ENCODE results near the gene DACT3.

The DACT3 gene

GRCh38 chr19:46661020-46661731 lies at the start of gene DACT3:
Gene DACT3 (minus strand): TSS chr19:46661182. CDS start chr19:46661064, 118 bp downstream.
- DNase-seq, result peak; percentile 100

DNA sequence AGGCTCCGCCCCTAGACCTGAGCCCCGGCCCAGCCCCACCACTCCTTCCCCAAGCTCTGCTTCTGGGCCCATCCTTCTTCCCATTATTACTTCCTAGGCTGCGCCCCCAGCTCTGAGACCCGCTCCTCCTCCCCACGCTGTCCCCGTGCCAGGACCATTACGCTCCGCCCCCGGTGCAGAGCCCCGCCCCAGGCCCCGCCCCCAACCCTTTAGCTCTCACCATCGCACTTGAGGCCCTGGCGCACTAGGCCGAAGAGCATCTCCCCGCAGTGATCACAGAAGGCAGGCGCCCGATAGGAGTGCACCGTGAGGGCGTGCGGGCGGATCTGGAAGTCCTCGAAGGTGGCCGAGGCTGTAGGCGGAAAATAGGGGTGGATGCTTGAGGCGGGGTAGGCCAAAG lies 49.7 kb upstream of the DACT3 start:
- DNase-seq, result no peak

DNA sequence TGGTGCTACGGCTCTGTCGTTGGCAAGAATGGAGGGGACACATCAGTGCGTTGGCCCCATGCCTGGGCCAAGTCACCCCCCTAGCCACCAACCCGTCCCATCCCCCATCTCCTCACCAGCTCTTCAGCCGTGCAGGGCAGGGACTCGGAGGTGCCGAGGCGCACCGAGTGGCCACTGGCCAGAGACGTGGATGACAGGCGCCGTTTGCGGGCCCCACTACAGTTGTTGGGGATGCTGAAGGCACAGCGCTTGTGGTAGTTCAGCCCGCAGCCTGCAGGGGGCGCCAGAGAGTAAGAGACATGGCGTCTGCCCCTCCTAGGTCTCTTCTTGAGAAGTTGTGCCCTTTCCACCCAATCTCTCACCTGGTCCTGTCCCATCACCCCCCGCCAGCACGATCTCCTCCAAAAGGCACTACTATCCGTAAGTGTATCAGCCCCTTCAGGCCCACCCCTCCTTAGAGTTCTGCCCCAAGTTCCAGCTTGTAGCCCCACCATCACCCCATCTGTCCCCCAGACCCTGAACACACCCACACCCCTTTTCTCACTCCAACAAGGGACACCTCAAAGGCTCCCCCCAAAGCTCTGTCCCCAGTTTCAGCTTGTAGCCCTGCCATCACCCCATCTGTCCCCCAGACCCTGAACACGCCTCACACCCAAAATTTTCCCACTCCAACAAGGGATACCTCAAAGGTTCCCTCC lies 43.5 kb upstream of the DACT3 start:
- DNase-seq, result peak; percentile 21

DNA sequence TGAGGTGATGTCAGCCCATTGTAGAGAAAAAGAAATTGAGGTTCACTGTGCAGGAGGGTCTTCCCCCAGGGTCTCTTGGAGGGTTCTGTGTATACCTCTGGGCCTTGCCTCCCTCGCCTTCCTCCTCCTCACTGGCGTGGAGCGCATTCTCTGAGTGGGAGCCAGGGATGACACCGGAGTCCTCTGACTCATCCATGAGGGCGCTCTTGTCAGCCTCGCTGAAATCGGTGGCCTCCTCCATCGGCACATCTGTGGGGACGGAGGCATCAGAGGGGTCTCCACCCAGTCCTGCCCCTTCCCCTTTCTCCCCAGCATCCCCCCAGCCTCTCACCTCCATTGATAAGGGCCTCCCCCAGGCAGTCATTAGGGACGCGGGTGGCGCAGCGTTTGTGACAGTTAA lies 39.7 kb upstream of the DACT3 start:
- DNase-seq, result no peak

DNA sequence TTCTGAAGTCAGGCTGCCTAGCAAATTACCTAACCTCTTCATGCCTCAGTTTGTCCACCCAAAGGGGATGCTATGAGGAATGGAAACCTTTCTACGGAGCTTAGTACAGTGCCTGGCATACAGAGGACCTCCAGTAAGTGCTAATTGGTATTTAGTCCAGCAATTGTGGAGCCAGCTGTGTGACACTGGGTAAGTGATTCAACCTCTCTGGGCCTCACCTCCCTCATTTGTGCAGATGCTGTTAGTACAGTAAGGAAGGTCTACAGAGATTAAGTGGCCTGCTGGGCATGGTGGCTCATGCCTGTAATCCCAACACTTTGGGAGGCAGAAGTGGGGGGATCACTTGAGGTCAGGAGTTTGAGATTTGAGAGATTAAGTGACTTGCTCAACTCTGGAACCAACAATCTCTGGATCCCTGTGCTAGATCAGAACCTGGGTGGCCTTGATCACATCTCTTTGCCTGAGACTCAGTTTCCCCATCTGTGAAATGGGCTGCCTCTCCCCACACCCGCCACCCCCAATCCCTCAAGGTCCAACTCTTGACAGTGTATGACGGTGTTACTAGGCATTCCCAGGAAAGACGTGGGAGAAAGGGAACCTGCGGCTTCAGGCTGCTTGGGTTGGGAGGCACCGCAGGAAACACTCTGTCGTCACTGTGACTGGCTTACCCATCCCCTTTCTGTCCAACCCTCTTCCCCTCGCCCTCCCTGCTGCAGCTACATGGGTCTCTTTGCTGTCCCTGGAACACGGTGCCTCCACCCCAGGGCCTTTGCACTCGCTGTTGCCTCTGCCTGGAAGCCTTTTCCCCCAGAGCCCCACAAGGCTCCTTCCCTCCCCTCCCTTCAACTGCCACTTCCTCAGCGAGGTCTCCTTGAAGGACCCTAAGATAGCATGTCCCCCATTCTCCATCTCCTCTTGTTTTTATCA lies 37.7 kb upstream of the DACT3 start:
- no peak for DNase-seq

DNA sequence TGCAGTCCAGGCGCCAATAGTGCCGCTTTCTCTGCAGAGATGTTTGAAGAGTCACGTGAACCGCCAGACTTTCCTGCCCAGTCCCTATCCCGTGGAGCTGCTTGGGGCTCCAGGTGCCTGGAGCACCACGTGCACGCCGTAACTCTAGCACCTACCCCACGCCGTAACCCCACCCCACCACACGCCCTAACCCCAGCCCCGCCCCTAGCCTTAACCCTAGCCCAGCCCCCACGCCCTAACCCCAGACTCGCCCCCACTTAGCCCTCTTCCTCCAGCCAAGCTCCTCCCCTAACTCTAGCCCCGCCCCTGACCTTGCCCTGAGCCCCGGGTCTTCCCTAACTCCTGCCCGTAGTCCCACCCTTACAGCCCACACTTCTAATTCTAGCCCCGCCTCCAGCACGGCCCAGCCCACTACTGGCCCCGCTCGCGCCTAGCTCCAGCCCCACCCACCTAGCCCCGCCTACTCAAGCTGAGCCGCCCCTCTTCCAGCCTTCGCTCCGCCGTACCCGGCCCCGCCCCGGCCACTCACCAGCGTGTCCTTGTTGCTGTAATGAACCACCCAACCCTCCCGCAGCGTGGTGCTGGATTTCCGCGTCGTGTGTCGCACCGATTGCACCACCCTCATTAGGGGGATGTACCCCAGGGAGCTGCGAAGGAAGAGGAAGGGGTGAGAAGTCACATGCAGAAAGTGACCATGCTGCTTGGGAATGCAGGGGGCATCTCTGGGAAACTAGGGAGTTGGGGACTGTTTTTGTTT lies 36.4 kb upstream of the DACT3 start:
- DNase-seq, result peak; percentile 95

GRCh38 chr19:46696866-46697203 lies 35.9 kb upstream of the DACT3 start:
- no peak for DNase-seq

GRCh38 chr19:46696052-46696451 lies 35.1 kb upstream of the DACT3 start:
- no peak for DNase-seq

DNA sequence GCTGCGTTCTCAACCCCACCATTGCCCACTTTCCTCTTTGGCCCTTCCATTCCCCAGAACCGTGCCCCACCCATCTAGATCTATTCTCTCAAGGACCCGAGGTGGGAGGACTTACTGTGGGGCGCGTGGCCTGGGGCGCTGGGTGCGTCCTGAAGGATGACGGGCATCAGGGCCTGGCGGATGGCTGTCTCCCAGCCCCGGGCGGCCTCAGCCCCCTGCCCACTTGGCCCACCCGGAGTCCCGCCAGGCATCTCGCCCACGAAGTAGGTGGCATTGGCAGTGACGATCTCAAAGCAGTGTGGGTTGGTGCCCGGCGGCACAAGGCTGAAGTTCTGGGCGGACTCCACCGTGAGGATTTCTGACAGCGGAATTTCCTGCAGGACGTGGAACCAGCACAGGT lies 32.8 kb upstream of the DACT3 start:
- no peak for DNase-seq

DNA sequence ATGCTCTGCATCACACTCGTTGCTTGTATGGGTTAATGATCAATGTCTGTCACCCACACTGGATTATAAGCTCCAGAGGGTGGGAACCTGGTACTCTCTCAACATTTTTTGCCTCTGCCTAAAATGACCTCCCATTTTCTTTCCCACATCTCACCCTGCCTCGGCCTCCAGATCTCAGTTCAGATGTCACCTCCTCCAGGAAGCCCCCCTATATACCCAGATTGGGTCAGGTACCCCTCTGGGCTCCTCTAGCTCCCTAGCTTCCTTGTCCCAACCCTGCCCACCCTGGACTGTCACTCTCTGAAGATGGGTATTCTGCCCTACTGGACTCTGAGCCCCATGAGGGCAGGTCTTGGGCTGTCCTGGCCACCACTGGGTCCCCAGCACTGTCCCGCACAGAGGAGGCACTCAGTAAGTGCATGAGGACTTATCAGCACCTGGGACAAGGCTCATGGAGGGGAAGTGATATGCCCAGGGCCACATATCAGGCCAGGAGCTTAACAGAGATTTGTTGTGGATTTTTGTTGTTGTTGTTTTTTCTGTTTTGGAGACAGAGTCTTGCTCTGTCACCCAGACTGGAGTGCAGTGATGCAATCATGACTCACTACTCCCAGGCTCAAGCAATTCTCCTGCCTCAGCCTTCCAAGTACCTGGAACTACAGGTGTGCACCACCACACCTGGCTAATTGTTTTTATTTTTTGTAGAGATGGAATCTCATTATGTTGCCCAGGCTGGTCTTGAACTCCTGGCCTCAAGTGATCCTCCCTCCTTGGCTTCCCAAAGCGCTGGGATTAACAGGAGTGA lies 32.1 kb upstream of the DACT3 start:
- DNase-seq, result no peak

GRCh38 chr19:46691948-46692347 lies 31.0 kb upstream of the DACT3 start:
- no peak for DNase-seq

DNA sequence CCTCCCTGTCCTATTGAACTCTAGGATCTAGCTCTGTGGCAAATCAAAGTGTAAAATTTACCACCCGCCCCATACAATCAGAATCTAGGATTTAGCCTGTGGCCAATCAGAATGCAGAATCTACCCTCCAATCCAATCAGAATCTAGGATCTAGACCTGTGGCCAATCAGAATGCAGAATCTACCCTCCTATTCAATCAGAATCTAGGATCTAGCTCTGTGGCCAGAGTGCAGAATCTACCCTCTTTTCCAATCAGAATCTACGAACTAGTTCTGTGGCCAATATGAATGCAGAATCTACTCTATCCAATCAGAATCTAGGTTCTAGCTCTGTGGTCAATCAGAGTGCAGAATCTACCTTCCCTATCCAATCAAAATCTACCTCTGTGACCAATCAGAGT lies 30.1 kb upstream of the DACT3 start:
- no peak for DNase-seq

GRCh38 chr19:46689358-46689757 lies 28.4 kb upstream of the DACT3 start:
- DNase-seq, result no peak

- DNase-seq, result no peak
Measured at GRCh38 chr19:46687438-46688145, 26.6 kb upstream of the DACT3 start.

- no peak for DNase-seq
Measured at GRCh38 chr19:46685189-46685588, 24.2 kb upstream of the DACT3 start.

DNA sequence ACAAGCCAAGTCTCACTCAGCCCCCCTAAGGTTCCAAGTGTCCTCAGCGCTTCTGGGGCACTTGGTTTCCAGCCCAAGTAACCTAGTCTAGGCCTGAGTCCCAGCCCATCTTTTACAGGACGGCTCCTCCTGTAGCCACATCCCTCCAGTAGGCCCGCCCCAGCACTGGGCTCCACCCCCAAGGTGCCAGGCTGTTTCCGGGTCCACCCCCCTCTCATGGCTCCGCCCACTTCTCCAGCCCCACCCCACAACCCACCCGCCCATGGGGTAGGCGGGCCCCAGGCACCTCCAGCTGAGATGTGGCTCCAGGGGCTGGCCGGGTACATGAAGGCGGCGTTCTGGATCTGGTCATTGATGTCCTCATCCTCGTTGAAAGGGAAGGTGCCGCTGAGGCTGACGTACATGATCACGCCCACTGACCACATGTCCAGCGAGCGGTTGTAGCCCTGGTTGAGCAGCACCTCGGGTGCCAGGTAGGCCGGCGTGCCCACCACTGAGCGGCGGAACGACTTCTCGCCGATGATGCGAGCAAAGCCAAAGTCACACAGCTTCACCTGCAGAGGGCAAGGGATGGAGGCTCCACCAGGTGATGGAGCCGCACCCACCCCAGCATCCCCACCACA lies 17.2 kb upstream of the DACT3 start:
- no peak for DNase-seq

DNA sequence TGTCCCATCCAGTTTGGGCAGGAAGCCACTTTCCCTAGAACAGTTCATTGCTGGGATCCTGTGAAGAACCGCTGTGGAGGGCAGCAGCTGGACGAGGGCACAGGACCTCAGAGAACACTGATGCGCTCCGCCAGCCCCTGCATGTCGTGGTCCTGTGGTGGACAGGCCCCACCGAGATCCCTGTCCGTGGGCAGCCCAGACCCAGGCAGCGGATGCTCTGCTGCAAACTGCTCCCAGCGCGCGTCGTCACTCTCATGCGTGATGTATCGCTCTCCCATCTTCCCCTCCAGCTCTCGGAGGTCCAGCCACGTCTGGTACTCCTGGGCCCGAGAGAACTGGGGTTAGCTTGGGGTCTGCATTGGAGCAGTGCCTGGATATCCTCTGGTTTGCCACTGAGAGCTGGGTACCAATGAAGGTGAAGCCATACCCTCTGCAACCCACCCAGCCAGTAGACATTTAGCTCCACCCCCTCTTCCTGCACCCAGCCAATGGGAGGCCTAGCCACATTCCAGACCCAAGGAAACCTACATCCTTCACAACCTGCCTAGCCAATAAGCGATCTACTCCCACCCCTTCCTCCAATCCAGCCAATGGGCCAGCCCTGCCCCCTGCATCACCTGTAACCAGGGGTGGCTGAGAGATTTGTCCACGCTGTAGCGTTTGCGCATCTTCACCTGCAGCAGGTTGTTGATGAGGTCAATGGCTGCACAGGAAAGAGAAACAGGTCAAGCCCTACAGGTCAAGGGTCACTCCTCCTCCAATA lies 13.6 kb upstream of the DACT3 start:
- peak; percentile 6 for DNase-seq

- no peak for DNase-seq
Measured at GRCh38 chr19:46670813-46671212, 9.8 kb upstream of the DACT3 start.

GRCh38 chr19:46668662-46669061 lies 7.7 kb upstream of the DACT3 start:
- no peak for DNase-seq

GRCh38 chr19:46665072-46665471 lies 4.1 kb upstream of the DACT3 start:
- no peak for DNase-seq
